Measurements from ENCODE around the gene MARK4.

DNA sequence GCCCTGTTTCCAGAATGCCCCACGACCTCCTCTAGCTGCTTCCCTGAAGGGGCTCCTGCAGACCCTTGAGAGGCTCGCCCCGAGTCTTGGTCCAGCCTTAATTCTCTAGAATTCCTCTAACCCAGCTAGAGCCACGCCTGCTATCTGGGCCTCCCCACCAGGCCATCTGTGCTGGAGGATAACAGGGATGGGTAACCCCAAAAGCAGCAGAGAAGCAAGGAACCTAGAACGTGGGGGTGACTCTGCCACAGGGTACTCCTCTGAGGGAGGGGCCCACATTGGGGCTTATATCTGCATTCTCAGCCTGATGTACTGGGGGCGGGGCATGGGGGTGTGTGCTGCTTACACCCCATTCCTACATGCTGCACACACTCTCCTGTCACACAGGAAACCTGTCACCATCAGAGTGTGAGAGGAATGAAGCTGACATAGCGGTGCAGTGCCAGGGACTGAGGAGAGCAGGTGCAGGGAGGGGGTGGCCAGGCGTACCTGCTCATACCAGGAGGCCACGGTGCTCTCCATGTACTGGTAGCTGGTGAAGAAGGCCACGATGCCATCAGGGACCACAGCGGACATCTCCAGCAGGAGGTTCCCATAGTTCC lies 103.3 kb downstream of the MARK4 start:
- TF ChIP-seq, protein P1, sequence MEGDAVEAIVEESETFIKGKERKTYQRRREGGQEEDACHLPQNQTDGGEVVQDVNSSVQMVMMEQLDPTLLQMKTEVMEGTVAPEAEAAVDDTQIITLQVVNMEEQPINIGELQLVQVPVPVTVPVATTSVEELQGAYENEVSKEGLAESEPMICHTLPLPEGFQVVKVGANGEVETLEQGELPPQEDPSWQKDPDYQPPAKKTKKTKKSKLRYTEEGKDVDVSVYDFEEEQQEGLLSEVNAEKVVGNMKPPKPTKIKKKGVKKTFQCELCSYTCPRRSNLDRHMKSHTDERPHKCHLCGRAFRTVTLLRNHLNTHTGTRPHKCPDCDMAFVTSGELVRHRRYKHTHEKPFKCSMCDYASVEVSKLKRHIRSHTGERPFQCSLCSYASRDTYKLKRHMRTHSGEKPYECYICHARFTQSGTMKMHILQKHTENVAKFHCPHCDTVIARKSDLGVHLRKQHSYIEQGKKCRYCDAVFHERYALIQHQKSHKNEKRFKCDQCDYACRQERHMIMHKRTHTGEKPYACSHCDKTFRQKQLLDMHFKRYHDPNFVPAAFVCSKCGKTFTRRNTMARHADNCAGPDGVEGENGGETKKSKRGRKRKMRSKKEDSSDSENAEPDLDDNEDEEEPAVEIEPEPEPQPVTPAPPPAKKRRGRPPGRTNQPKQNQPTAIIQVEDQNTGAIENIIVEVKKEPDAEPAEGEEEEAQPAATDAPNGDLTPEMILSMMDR (IDR thresholded peaks at IDR 0.05) = no peak
- no peak for TF ChIP-seq POLR2A (IDR thresholded peaks at IDR 0.05)
- TF ChIP-seq POLR2AphosphoS5 (IDR thresholded peaks at IDR 0.05; ENCODE audit: insufficient read depth in 1 of 2, low read depth in 1 of 2) = no peak
